Retina (tissue), 1 donor: ENCODE measurements around the gene CYP39A1.
A peak's percentile ranks its signal among the peaks of the same experiment; 100 is the strongest.

ENCODE experiments used
- DNase-seq: peaks from one replicate; pipeline ENCODE4 v3.0.0-alpha.2; 2016

The CYP39A1 gene

DNA sequence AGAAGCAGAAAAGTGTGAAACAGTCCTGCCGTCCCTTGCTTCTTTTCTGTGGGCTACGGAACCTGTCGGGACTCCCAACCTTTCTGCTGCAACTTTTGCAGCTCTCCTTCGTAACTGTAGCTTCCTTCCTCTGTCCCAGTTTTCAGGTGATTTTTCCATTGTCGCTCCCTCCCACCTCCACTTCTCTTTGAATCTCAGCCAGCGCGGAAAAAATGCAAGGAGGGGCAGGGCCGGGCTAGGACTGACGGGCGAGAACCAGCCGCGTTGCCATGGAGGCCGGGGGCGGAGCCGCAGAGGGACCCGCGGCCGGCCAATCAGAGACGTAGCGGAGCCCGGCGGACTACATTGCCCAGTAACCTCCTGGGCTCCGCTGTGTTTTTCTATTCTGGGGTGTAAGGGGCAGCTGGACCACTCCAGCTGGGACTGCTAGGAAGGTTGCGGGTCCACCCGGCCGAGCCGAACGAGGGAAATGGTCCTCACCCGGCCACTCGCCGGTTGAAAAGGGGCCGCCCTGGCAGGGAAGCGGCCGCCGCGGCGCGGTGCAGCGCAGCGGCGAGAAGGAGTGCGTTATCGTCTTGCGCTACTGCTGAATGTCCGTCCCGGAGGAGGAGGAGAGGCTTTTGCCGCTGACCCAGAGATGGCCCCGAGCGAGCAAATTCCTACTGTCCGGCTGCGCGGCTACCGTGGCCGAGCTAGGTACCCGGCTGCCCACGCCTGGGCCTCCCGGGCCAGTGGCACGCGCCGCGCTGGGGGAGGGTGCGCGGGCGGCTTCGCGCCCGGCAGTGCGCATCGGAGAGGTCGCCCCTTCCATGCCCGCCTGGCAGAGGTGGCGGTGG, at the start of gene CYP39A1, which contains the start of gene SLC25A27:
Gene CYP39A1, minus strand, starts transcription at position 216 of the 836 bp plus-strand sequence. CDS start 236 bp downstream, outside the sequence.
Gene SLC25A27, plus strand, starts transcription at position 373 of the 836 bp plus-strand sequence. Its CDS starts 218 bp downstream, at position 591.
- peak; percentile 97 for DNase-seq

GRCh38 chr6:46699970-46700369, 47.4 kb upstream of the CYP39A1 start:
- DNase-seq, result no peak

GRCh38 chr6:46690911-46691451, 38.4 kb upstream of the CYP39A1 start:
- DNase-seq, result no peak

GRCh38 chr6:46690141-46690755, 37.6 kb upstream of the CYP39A1 start:
- no peak for DNase-seq

DNA sequence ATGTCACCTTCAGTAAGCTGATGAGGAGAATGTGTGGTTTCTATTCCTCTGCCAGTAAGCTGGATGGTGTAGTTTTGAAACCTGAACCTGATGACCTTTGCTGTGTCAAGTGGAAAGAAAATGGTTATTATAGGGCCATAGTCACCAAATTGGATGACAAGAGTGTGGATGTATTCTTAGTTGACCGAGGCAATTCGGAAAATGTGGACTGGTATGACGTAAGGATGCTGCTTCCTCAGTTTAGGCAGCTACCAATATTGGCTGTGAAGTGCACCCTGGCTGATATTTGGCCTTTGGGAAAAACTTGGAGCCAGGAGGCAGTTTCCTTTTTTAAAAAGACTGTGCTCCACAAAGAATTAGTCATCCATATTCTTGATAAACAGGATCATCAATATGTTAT, 37.0 kb upstream of the CYP39A1 start:
- no peak for DNase-seq

DNA sequence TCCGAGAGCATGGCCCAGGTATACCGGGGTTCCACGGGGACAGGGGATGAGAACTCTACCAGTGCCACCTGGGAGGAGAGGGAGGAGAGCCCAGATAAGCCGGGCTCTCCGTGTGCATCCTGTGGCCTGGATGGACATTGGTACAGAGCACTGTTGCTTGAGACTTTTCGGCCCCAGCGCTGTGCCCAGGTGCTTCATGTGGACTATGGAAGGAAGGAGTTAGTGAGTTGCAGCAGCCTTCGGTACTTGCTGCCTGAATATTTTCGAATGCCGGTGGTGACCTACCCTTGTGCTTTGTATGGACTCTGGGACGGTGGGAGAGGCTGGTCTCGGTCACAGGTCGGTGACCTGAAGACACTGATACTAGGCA, 36.3 kb upstream of the CYP39A1 start:
- no peak for DNase-seq

DNA sequence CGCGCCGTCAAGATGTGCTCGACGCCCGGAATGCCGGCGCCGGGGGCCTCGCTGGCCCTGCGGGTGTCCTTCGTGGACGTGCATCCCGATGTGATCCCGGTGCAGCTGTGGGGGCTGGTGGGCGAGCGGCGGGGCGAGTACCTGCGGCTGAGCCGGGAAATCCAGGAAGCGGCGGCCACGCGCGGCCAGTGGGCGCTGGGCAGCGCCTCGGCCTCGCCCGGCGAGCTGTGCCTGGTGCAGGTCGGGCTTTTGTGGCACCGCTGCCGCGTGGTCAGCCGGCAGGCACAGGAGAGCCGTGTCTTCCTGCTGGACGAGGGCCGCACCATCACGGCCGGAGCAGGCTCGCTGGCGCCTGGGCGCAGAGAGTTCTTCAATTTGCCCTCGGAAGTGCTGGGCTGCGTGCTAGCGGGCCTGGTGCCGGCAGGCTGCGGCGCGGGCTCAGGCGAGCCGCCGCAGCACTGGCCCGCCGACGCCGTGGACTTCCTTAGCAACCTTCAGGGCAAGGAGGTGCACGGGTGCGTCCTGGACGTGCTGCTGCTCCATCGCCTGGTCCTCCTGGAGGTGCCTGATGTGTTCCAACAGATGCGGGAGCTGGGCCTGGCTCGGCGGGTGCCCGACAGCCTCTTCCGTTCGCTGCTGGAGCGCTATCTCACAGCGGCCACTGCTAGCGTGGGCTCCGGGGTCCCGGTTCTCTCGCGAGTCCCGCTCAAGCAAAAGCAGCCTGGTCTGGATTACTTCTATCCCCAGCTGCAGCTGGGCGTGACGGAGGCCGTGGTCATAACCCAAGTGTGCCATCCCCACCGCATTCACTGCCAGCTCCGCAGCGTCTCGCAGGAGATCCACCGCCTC, 35.7 kb upstream of the CYP39A1 start:
- DNase-seq, result no peak

DNA sequence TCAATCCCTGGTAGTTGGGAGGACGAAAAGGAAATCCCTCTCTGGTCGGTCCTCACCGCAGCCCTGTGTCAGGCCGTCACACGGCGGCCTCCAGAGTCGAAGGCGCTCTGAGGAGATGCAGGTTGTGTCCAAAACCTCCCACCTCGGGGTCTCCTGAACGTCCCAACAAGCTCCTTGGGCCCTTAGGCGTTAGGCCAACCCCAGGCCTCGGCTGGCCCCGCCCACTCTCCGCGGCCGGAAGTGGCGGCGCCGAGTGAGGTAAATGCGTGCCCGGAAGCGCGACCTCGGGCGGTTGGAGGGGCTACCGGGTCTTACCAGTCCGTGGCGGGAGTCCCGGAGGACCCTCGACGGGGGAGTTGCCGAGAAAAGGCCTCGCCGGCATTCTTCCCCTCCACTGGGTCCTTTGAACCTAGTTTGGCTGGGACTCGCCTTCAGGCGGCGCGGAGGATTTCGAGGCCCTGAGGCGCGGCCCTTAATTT, 35.0 kb upstream of the CYP39A1 start, which contains the start of gene TDRD6:
Gene TDRD6, plus strand, starts transcription at position 267 of the 479 bp plus-strand sequence. CDS start 244 bp downstream, outside the sequence.
- DNase-seq, result no peak

- no peak for DNase-seq
Measured at GRCh38 chr6:46684771-46685170, 32.2 kb upstream of the CYP39A1 start.

DNA sequence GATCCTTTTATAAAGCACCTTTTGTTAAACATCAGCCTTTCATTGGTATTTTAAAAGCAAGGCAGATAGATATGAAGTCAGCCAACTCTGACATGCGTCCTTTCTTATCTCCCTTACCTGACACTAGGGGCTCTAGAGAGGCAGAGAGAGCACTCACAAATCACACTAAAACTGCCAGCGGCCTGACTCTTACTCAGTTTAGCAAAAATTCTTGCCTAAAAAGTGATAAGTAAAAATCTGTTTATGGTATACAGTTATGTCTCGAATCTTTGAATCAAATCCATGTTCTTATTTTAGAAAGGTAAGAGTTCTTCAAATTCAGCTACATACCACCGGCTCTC, 24.7 kb upstream of the CYP39A1 start:
- peak; percentile 9 for DNase-seq

DNA sequence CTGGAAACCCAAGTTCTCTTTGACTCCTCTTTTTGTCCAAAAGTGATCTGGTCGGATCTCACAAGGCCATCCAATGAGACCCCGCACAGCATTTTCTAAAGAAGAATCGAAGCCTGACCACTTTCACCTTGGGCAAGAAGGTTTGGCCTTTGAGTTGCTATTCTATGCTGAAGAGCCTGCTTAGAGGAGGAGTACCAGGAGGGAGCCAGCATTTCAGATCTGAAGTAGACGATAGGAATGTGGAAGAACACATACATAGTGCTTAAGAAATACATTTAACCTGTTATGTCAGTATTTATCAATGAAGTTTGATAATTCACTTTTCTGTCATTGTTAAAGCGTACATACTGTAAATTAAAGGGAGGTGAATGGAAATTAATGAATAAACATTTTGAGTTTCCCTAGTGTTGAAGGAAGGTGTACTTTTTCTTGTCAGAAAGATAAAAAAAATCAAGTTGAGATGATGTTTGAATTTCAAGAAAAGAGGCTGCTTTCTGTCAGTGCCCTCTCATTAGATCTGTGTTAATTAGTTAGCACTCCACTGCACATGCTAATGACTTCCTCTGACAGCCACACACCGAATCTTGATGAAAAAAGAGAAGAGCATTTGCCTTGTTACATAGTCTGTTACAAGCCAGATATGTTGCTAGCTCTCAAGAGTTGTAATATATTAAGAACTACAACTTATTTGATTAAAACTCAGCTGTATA, 24.1 kb upstream of the CYP39A1 start:
- DNase-seq, result no peak

- DNase-seq, result no peak
Measured at GRCh38 chr6:46674410-46674809, 21.8 kb upstream of the CYP39A1 start.

DNA sequence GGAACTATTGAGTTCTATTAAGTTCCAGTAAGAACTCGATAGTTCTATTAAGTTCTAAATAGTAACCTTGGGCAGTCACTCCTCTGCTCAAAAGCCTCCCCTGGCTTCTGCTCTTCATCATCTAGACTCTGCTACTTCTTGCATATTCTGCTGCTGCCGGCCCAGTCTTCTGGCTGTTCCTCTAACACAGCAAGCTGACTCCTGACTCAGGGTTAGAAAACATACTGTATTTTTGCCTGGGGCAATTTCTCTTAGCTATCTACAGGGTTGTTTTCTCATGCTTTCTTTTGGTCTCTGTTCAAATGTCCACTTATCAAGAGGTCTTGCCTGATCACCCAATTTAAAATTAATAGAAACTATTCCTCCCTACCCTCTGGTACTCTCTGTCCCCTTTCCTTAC, 14.8 kb upstream of the CYP39A1 start:
- no peak for DNase-seq

- no peak for DNase-seq
Measured at GRCh38 chr6:46661483-46661882, 8.9 kb upstream of the CYP39A1 start.

DNA sequence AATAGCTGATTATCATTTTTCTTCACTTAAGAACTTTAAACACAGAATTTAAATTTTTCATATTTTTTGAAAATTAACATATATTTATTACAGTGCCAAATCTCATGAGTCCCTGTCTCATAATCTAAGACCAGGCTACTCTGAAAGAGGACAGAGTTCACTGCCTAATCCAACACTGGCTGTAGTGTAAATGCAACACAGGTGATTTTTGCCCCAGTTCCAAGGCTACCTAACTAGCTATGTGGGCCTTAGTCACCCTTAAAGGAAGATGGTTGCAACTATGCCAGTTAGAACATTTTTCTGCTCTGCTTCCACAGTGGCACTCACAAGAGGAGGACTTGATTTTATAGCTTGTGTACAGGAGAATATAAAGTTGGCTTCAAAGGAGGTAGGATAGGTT, 5.0 kb upstream of the CYP39A1 start:
- DNase-seq, result no peak

DNA sequence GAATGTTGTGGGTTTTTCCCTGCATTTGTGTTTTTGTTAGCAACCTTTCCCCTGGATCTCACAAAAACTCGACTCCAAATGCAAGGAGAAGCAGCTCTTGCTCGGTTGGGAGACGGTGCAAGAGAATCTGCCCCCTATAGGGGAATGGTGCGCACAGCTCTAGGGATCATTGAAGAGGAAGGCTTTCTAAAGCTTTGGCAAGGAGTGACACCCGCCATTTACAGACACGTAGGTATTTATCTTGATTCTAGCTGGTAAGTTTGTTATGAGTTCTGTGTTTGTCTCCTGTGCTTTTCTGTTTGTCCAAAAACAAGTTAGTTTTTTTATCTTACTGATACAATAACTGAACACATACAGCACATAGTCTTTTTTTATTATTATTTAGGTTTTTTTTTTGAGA, 3.2 kb upstream of the CYP39A1 start:
- no peak for DNase-seq

GRCh38 chr6:46653439-46654195, 999 bp upstream of the CYP39A1 start:
- DNase-seq, result no peak

- DNase-seq, result no peak
Measured at GRCh38 chr6:46652232-46652602, 401 bp downstream of the CYP39A1 start.

- DNase-seq, result no peak
Measured at GRCh38 chr6:46651816-46652215, 802 bp downstream of the CYP39A1 start.

DNA sequence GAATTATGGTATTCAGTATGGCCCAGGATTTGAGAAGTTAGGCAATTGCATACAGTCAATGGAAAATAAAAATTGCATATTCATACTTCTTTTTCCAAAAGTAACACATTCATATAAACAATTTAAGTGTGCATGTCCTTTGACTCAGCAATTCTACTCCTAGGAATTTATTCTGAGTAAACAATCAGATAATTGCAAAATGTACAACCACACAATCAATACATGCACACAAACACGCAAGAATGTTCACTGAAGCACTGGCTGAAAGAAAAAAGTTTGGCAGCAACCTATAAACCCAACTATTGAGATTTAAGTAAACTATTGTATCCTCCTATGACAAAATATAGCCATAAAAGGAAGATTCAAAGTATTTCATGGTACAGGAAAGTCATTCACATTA, 1.6 kb downstream of the CYP39A1 start:
- no peak for DNase-seq

GRCh38 chr6:46648869-46649492, 3.6 kb downstream of the CYP39A1 start:
- no peak for DNase-seq
